ENCODE data around the gene TRA2B. TPM values are rescaled to one million over a fixed set of nuclear protein-coding genes. Genes with fewer than 3 reads are reported as not detected.
A peak's percentile ranks its signal among the peaks of the same experiment; 100 is the strongest.

The TRA2B gene
- total RNA-seq, 1 experiment from 2014 or later, result 171 TPM

GRCh38 chr3:185935465-185936272 lies 2.1 kb downstream of the TRA2B start:
- no peak for TF ChIP-seq REST (IDR thresholded peaks at IDR 0.05; ENCODE audit: insufficient read depth in 1 of 2, low read depth in 2 of 2, low read length in 1 of 2)
- TF ChIP-seq POLR2AphosphoS5 (IDR thresholded peaks at IDR 0.05; ENCODE audit: low read depth, low read length), result no peak; the same call in 1 of the 2 replicates
- TF ChIP-seq CTCF (IDR thresholded peaks at IDR 0.05), result no peak
- peak; percentile 74; the same call in 1 of the 2 replicates for TF ChIP-seq SIN3A (IDR thresholded peaks at IDR 0.05; ENCODE audit: borderline replicate concordance, insufficient read depth, low read depth, low read length)
- ChIA-PET CTCF (interaction anchor here (0.5 kb wide), 1 partner anchor 127 kb away, joined by 3 read pairs; no protein-coding TSS in a partner anchor), POLR2A (interaction anchor here (0.5 to 0.6 kb wide), 2 partner anchors 9 to 10 kb away, joined by 3 to 4 read pairs; no protein-coding TSS in a partner anchor)
- Histone ChIP-seq H3K9me3 (ENCODE audit: control insufficient read depth, insufficient read depth, low read depth, low read length) (no peaks in the 10 kb centered on the region), H3K27ac (ENCODE audit: low read length) (peak overlapping the region; percentile 99), H3K36me3 (ENCODE audit: control insufficient read depth, insufficient read depth, low read length) (peaks cover 24% of the 10 kb centered on the region), H3K27me3 (ENCODE audit: control insufficient read depth, insufficient read depth, low read length) (no peaks in the 10 kb centered on the region), H3K4me1 (ENCODE audit: control insufficient read depth, insufficient read depth, low read length) (peaks cover 36% of the 10 kb centered on the region), H3K4me3 (ENCODE audit: low read depth in 2 of 2, low read length in 2 of 2) (peak overlapping the region; percentile 79 to 94)
- ATAC-seq, result no peak
- in situ Hi-C loops (cut with HindIII; ENCODE audit: low pct_unique_long_range_greater_than_20kb, low sequenced_read_pairs) (no loop called here), intact Hi-C loops (cut with micrococcal nuclease; ENCODE audit: unreplicated experiment) (loop anchor here (10.0 kb wide), 1 partner anchor 121 kb away; no protein-coding TSS in a partner anchor)
- DNase-seq (ENCODE audit: low read depth, low spot score), result no peak
- no TSS peak for BruUV-seq (replicated peaks)

- BruUV-seq (replicated peaks), result no TSS peak
- no peak for TF ChIP-seq TCF7L2 (IDR thresholded peaks at IDR 0.05; ENCODE audit: low read depth, low read length)
- no peak for TF ChIP-seq POLR2AphosphoS5 (IDR thresholded peaks at IDR 0.05; ENCODE audit: low read depth, low read length)
- no peak for TF ChIP-seq SIN3A (IDR thresholded peaks at IDR 0.05; ENCODE audit: borderline replicate concordance, insufficient read depth, low read depth, low read length)
- no peak for TF ChIP-seq CTCF (IDR thresholded peaks at IDR 0.05)
- no peak for TF ChIP-seq REST (IDR thresholded peaks at IDR 0.05; ENCODE audit: insufficient read depth in 1 of 2, low read depth in 2 of 2, low read length in 1 of 2)
- Histone ChIP-seq H3K4me1 (ENCODE audit: control insufficient read depth, insufficient read depth, low read length) (peaks cover 43% of the 10 kb centered on the region), H3K27ac (ENCODE audit: low read length) (peak overlapping the region; percentile 34), H3K4me3 (ENCODE audit: low read depth in 2 of 2, low read length in 2 of 2) (peak overlapping the region; percentile 79 to 94), H3K36me3 (ENCODE audit: control insufficient read depth, insufficient read depth, low read length) (peaks cover 30% of the 10 kb centered on the region), H3K9me3 (ENCODE audit: control insufficient read depth, insufficient read depth, low read depth, low read length) (no peaks in the 10 kb centered on the region), H3K27me3 (ENCODE audit: control insufficient read depth, insufficient read depth, low read length) (no peaks in the 10 kb centered on the region)
- DNase-seq (ENCODE audit: low read depth, low spot score) (no peak), ATAC-seq (no peak)
- intact Hi-C loops (cut with micrococcal nuclease; ENCODE audit: unreplicated experiment) (loop anchor here (10.0 kb wide), 1 partner anchor 120 kb away; no protein-coding TSS in a partner anchor), in situ Hi-C loops (cut with HindIII; ENCODE audit: low pct_unique_long_range_greater_than_20kb, low sequenced_read_pairs) (no loop called here)
- POLR2A ChIA-PET, result no interaction called here
- CTCF ChIA-PET, result no interaction called here
Measured at GRCh38 chr3:185934767-185935464, 2.9 kb downstream of the TRA2B start.

Measured in Panc1 (cell line).